MM.1S (cell line): ENCODE results near the gene IDH3A.

ENCODE experiments used
- DNase-seq: peaks from one replicate; pipeline ENCODE4 v3.0.0-alpha.2; 2015
- H2AFZ ChIP-seq: fragments of 300-600 bp; sonication (generic); 2 replicates; pipeline ENCODE4 v1.6.0; 2016; ENCODE audit warnings: antibody characterized with exemption, low read length
- H3F3A ChIP-seq: fragments of 300-600 bp; sonication (generic); 2 replicates; pipeline ENCODE4 v1.6.1; 2016; ENCODE audit warnings: mild to moderate bottlenecking, antibody characterized with exemption, low read length, moderate library complexity, mixed read lengths; ENCODE audit not compliant: insufficient read depth
- H3K27ac ChIP-seq: fragments of 300-600 bp; sonication (generic); 2 replicates; pipeline ENCODE4 v1.5.1; 2016; ENCODE audit warnings: mild to moderate bottlenecking, low read length
- H3K27me3 ChIP-seq: fragments of 300-600 bp; sonication (generic); replicated peaks from 2 replicates; pipeline ENCODE4 v1.6.0; 2016; ENCODE audit warnings: low read length; ENCODE audit not compliant: insufficient read depth
- H3K36me3 ChIP-seq: fragments of 300-600 bp; sonication (generic); replicated peaks from 2 replicates; pipeline ENCODE4 v1.6.1; 2016; ENCODE audit warnings: mild to moderate bottlenecking, low read length, mixed read lengths; ENCODE audit not compliant: insufficient read depth
- H3K4me1 ChIP-seq: fragments of 300-600 bp; sonication (generic); 2 replicates; pipeline ENCODE4 v1.6.1; 2016; ENCODE audit warnings: low read length, mixed read lengths
- H3K4me2 ChIP-seq: fragments of 300-600 bp; sonication (generic); 2 replicates; pipeline ENCODE4 v1.6.0; 2016; ENCODE audit warnings: low read depth, low read length
- H3K4me3 ChIP-seq: fragments of 300-600 bp; sonication (generic); 2 replicates; pipeline ENCODE4 v1.5.1; 2016; ENCODE audit warnings: low read length, mixed read lengths
- H3K79me2 ChIP-seq: fragments of 300-600 bp; sonication (generic); 2 replicates; pipeline ENCODE4 v1.6.1; 2016; ENCODE audit warnings: mixed run types, low read length, mixed read lengths
- H3K9ac ChIP-seq: fragments of 300-600 bp; sonication (generic); 2 replicates; pipeline ENCODE4 v1.6.1; 2016; ENCODE audit warnings: low read length, mixed read lengths
- H3K9me2 ChIP-seq: fragments of 300-600 bp; sonication (generic); replicated peaks from 2 replicates; pipeline ENCODE4 v1.6.1; 2016; ENCODE audit warnings: mild to moderate bottlenecking, low read length, mixed read lengths; ENCODE audit not compliant: insufficient read depth
- H3K9me3 ChIP-seq: fragments of 300-600 bp; sonication (generic); replicated peaks from 2 replicates; pipeline ENCODE4 v1.6.1; 2016; ENCODE audit warnings: mild to moderate bottlenecking, low read length, mixed read lengths; ENCODE audit not compliant: insufficient read depth
- H4K20me1 ChIP-seq: fragments of 300-600 bp; sonication (generic); 2 replicates; pipeline ENCODE4 v1.6.1; 2016; ENCODE audit warnings: mild to moderate bottlenecking, low read length, moderate library complexity, mixed read lengths; ENCODE audit not compliant: insufficient read depth
- EZH2 ChIP-seq: fragments of 300-600 bp; sonication (generic); optimal IDR thresholded peaks from 2 replicates; pipeline ENCODE3; 2017; ENCODE audit warnings: low read depth, mild to moderate bottlenecking, antibody characterized with exemption, low read length, mixed read lengths
- EZH2phosphoT487 ChIP-seq: fragments of 300-600 bp; sonication (generic); IDR thresholded peaks from 2 replicates; pipeline ENCODE4 v1.6.1; 2018; ENCODE audit warnings: antibody characterized with exemption, low read length
- TF ChIP-seq, protein P1 (sequence below): fragments of 300-600 bp; sonication (generic); IDR thresholded peaks from 2 replicates; pipeline ENCODE4 v1.5.1; 2016; ENCODE audit warnings: antibody characterized with exemption, low read length, mixed read lengths

The IDH3A gene

DNA sequence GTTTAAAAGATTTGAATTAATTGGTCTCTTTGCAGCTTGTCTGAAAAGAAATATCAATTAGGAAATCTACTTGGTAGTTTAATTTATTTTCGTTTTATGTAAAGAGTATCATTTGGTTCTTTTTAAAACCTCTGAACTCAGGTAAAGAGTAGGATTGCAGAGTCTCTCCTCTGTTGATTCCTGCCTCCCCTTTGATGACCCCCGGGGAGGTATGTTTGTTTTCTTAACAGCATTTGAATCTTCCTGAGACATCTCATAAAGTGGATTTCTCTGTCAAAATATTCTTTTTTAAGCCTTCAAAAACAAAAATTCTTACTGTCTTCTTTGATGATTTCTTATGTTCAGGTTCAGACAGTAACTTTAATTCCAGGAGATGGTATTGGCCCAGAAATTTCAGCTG lies 8.0 kb downstream of the IDH3A start:
- Histone ChIP-seq H3F3A (no peaks in the 10 kb centered on the region), H3K79me2 (peaks cover 53% of the 10 kb centered on the region), H3K9me3 (no peaks in the 10 kb centered on the region), H3K9ac (no peak overlapping the region), H3K4me3 (no peak overlapping the region), H3K36me3 (peaks cover 4% of the 10 kb centered on the region; the same call in 1 of the 2 replicates), H3K4me1 (no peaks in the 10 kb centered on the region), H3K9me2 (no peaks in the 10 kb centered on the region), H4K20me1 (peaks cover 7% of the 10 kb centered on the region; the same call in 1 of the 2 replicates), H3K27ac (no peak overlapping the region), H2AFZ (no peak overlapping the region), H3K4me2 (no peak overlapping the region), H3K27me3 (no peaks in the 10 kb centered on the region)
- TF ChIP-seq EZH2phosphoT487 (no peak), EZH2 (no peak)
- TF ChIP-seq, protein P1, sequence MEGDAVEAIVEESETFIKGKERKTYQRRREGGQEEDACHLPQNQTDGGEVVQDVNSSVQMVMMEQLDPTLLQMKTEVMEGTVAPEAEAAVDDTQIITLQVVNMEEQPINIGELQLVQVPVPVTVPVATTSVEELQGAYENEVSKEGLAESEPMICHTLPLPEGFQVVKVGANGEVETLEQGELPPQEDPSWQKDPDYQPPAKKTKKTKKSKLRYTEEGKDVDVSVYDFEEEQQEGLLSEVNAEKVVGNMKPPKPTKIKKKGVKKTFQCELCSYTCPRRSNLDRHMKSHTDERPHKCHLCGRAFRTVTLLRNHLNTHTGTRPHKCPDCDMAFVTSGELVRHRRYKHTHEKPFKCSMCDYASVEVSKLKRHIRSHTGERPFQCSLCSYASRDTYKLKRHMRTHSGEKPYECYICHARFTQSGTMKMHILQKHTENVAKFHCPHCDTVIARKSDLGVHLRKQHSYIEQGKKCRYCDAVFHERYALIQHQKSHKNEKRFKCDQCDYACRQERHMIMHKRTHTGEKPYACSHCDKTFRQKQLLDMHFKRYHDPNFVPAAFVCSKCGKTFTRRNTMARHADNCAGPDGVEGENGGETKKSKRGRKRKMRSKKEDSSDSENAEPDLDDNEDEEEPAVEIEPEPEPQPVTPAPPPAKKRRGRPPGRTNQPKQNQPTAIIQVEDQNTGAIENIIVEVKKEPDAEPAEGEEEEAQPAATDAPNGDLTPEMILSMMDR, result no peak
- DNase-seq, result no peak

DNA sequence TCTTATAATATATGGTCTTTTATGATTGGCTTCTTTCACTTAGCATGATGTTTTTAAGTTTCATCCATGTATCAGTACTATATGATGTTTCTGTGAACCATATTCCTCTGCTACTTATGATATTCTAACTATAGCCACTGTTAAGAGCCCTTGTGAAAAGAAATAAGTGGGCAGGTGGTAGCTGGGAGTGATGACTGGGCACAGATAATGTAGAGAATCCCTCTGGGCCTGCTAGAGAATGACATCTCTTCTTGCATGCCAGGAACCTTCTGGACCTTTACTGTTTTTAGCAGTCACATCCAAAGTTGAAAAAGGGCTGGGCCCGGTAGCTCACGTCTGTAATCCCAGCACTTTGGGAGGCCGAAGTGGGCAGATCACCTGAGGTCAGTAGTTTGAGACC lies 10.2 kb downstream of the IDH3A start:
- Histone ChIP-seq H3K4me2 (no peak overlapping the region), H3K9me3 (no peaks in the 10 kb centered on the region), H4K20me1 (peaks cover 6% of the 10 kb centered on the region; the same call in 1 of the 2 replicates), H3K36me3 (peaks cover 6% of the 10 kb centered on the region; the same call in 1 of the 2 replicates), H3K9me2 (no peaks in the 10 kb centered on the region), H2AFZ (no peak overlapping the region), H3K79me2 (peaks cover 32% of the 10 kb centered on the region), H3K4me1 (no peaks in the 10 kb centered on the region), H3K9ac (no peak overlapping the region), H3K27me3 (no peaks in the 10 kb centered on the region), H3K27ac (no peak overlapping the region), H3F3A (no peaks in the 10 kb centered on the region), H3K4me3 (no peak overlapping the region)
- TF ChIP-seq EZH2phosphoT487 (no peak), EZH2 (no peak)
- TF ChIP-seq, protein P1, result no peak
- DNase-seq, result no peak

DNA sequence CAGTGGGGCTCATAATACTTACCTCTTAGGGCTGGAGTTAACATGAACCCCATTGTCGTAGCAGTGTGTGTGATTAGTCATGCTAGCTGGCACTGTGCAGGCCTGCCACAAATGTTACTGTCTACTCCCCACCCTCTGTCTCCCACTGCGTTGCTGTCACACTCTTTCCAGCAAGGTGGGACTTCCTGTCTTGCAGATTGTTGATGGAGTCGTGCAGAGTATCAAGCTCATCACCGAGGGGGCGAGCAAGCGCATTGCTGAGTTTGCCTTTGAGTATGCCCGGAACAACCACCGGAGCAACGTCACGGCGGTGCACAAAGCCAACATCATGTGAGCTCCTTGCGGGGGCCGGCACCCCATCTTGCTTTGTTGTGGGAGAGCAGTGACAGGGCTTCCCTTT lies 12.9 kb downstream of the IDH3A start:
- no peaks in the 10 kb centered on the region for H4K20me1 ChIP-seq
- H3K4me1 ChIP-seq, result peaks cover 9% of the 10 kb centered on the region
- H3K4me3 ChIP-seq, result no peak overlapping the region
- no peak for DNase-seq
- H2AFZ ChIP-seq, result no peak overlapping the region
- peaks cover 6% of the 10 kb centered on the region; the same call in 1 of the 2 replicates for H3K79me2 ChIP-seq
- H3K27me3 ChIP-seq, result no peaks in the 10 kb centered on the region
- no peaks in the 10 kb centered on the region for H3K9me3 ChIP-seq
- no peak overlapping the region for H3K9ac ChIP-seq
- no peak overlapping the region for H3K27ac ChIP-seq
- H3K4me2 ChIP-seq, result no peak overlapping the region
- TF ChIP-seq, protein P1, result no peak
- no peak for TF ChIP-seq EZH2phosphoT487
- no peak for TF ChIP-seq EZH2
- H3F3A ChIP-seq, result peaks cover 3% of the 10 kb centered on the region
- H3K36me3 ChIP-seq, result peaks cover 10% of the 10 kb centered on the region
- H3K9me2 ChIP-seq, result no peaks in the 10 kb centered on the region
